GM12865 (cell line): ENCODE measurements around the gene B3GAT3.

Experiments
- DNase-seq: peaks from one replicate; pipeline ENCODE4 v3.0.0; 2010; ENCODE audit warnings: low read depth
- H3K4me3 ChIP-seq: 2 replicates; pipeline ENCODE4 v1.5.1; 2011; ENCODE audit warnings: mild to moderate bottlenecking, low read depth, low read length, control low read depth
- TF ChIP-seq, protein P1 (sequence below): IDR thresholded peaks from 2 replicates; pipeline ENCODE4 v1.5.1; 2011; ENCODE audit warnings: low read length, control low read depth, low read depth, inconsistent platforms; ENCODE audit not compliant: insufficient read depth; ENCODE audit errors: missing control alignments

B3GAT3 gene

GRCh38 chr11:62614275-62614674 lies 7.5 kb downstream of the B3GAT3 start:
- no peak for DNase-seq
- TF ChIP-seq, protein P1, sequence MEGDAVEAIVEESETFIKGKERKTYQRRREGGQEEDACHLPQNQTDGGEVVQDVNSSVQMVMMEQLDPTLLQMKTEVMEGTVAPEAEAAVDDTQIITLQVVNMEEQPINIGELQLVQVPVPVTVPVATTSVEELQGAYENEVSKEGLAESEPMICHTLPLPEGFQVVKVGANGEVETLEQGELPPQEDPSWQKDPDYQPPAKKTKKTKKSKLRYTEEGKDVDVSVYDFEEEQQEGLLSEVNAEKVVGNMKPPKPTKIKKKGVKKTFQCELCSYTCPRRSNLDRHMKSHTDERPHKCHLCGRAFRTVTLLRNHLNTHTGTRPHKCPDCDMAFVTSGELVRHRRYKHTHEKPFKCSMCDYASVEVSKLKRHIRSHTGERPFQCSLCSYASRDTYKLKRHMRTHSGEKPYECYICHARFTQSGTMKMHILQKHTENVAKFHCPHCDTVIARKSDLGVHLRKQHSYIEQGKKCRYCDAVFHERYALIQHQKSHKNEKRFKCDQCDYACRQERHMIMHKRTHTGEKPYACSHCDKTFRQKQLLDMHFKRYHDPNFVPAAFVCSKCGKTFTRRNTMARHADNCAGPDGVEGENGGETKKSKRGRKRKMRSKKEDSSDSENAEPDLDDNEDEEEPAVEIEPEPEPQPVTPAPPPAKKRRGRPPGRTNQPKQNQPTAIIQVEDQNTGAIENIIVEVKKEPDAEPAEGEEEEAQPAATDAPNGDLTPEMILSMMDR, result no peak
- H3K4me3 ChIP-seq, result no peak overlapping the region

DNA sequence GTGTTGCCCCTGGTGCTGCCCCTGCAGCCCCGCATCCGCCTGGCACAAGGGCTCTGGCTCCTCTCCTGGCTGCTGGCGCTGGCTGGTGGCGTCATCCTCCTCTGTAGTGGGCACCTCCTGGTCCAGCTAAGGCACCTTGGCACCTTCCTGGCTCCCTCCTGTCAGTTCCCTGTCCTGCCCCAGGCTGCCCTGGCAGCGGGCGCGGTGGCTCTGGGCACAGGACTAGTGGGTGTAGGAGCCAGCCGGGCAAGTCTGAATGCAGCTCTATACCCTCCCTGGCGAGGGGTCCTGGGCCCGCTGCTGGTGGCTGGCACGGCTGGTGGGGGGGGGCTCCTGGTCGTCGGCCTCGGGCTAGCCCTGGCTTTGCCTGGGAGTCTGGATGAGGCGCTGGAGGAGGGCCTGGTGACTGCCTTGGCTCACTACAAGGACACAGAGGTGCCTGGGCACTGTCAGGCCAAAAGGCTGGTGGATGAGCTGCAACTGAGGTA lies 8.5 kb downstream of the B3GAT3 start:
- TF ChIP-seq, protein P1, result no peak
- no peak overlapping the region; the same call in 1 of the 2 replicates for H3K4me3 ChIP-seq
- no peak for DNase-seq

GRCh38 chr11:62612366-62613290 lies 9.2 kb downstream of the B3GAT3 start, which contains the start of the genes EML3 and ROM1:
EML3 (minus strand) TSS chr11:62612775; CDS start chr11:62612457, 318 bp downstream.
ROM1 (plus strand) TSS chr11:62613257; CDS start chr11:62613282, 25 bp downstream.
- H3K4me3 ChIP-seq, result peak within 1 kb of the TSS; percentile 99
- DNase-seq, result peak; percentile 92

GRCh38 chr11:62611705-62612365 lies 10.0 kb downstream of the B3GAT3 start:
- DNase-seq, result peak; percentile 77
- peak overlapping the region; percentile 99 for H3K4me3 ChIP-seq
- TF ChIP-seq, protein P1, result no peak

More at GRCh38 chr11:62612366-62613290, 9.2 kb downstream of the B3GAT3 start, which contains the start of the genes EML3 and ROM1:
- TF ChIP-seq, protein P1, result peak; percentile 99

DNA sequence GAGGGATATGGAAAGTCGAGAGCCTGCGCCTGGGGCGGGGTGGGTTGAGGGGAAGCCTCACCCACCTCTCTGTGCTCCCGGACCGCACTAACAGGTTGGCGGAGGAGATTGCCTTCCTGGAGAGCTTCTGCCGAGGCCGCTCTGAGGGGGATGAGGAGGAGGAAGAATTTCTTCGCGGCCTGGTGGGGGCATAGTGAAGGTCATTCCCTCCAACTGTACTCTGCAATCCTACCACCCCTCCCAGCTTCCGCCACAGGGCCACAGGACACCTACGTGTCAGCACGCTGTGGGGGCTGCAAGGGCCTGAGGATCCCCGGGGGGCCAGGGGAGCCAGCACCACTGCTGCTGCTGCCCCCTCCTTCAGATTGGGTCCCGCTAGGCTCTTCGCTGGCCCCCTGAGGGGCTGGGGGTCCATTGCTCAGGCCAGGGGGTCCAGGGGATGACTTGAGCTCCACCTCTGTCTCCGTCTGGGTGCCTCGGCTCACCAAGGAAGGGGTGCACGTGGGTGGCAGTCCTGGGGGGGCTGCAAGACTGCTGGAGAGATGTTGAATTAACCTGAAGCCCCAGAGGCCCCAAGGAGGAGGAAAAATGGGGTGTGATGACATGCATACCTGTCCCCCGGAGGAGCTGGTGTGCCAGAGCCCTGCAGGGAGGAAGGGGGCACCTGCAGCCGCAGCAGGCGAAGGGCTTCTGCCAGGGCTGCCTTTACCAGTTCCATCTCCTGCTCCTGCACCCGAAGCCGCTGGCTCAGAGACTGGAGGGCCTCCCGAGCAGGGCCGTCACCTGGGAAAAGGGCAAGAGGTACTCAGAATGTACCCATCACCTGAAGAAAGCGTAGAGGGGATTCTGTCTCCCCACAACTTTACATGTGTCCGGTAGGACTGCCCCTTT lies 10.7 kb downstream of the B3GAT3 start:
- peak overlapping the region; percentile 99 for H3K4me3 ChIP-seq
- TF ChIP-seq, protein P1, result no peak
- no peak for DNase-seq

DNA sequence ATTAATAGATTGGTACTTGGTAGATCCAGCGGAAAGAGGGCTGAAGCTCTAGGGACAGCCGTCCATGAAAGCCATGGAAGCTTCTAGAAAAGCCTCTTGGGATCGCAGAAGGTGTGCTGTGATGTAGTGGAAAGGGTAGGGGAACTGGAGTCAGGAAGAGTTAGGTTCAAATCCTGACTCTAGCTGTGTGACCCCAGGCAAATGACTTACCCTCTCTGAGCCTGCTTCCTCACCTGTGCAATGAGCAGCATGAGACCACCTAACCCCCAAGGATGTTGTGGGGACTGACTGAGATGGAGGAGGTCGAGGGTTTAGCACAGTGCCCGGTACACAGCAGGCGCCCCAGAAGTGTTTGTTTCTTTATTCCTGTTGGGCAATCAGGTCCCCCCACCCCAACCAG lies 11.4 kb downstream of the B3GAT3 start:
- H3K4me3 ChIP-seq, result no peak overlapping the region; the same call in 1 of the 2 replicates
- DNase-seq, result no peak
- TF ChIP-seq, protein P1, result no peak
